Mesendoderm (in vitro differentiated cells): ENCODE results near the gene LYRM7.

Source experiments
- DNase-seq: peaks from one replicate; pipeline ENCODE4 v3.0.0; 2013
- H2AK5ac ChIP-seq: 2 replicates; pipeline ENCODE4 v1.6.1; 2013; ENCODE audit warnings: low read length, inconsistent platforms
- H2BK120ac ChIP-seq: 2 replicates; pipeline ENCODE4 v1.6.1; 2013; ENCODE audit warnings: low read depth, mild to moderate bottlenecking, low read length, moderate library complexity, mixed read lengths
- H2BK15ac ChIP-seq: replicated peaks from 2 replicates; pipeline ENCODE4 v1.6.1; 2013; ENCODE audit warnings: low read depth, mild to moderate bottlenecking, moderate library complexity
- H2BK5ac ChIP-seq: 2 replicates; pipeline ENCODE4 v1.6.1; 2013; ENCODE audit warnings: low read length, inconsistent platforms
- H3K18ac ChIP-seq: 2 replicates; pipeline ENCODE4 v1.6.1; 2013; ENCODE audit warnings: mild to moderate bottlenecking, low read length, mixed read lengths
- H3K23ac ChIP-seq: one replicate; pipeline ENCODE4 v1.6.1; 2013; ENCODE audit warnings: low read length
- H3K27ac ChIP-seq: 2 replicates; pipeline ENCODE4 v1.5.1; 2013; ENCODE audit warnings: low read depth, mild to moderate bottlenecking, inconsistent platforms, low read length, moderate library complexity
- H3K27me3 ChIP-seq: 2 replicates; pipeline ENCODE4 v1.6.1; 2013; ENCODE audit warnings: low read length, control low read depth, mild to moderate bottlenecking, inconsistent platforms; ENCODE audit not compliant: insufficient read depth, poor library complexity
- H3K36me3 ChIP-seq: 2 replicates; pipeline ENCODE4 v1.6.1; 2013; ENCODE audit warnings: low read length, inconsistent platforms; ENCODE audit not compliant: control insufficient read depth, insufficient read depth
- H3K4ac ChIP-seq: one replicate; pipeline ENCODE4 v1.6.1; 2013; ENCODE audit warnings: low read depth, mild to moderate bottlenecking, low read length, moderate library complexity
- H3K4me1 ChIP-seq: 2 replicates; pipeline ENCODE4 v1.6.1; 2013; ENCODE audit warnings: low read depth, low read length, inconsistent platforms; ENCODE audit not compliant: control insufficient read depth
- H3K4me2 ChIP-seq: 2 replicates; pipeline ENCODE4 v1.6.1; 2013; ENCODE audit warnings: low read length
- H3K4me3 ChIP-seq: 2 replicates; pipeline ENCODE4 v1.5.1; 2013; ENCODE audit warnings: mild to moderate bottlenecking, low read length
- H3K56ac ChIP-seq: one replicate; pipeline ENCODE4 v1.6.1; 2013; ENCODE audit warnings: low read length
- H3K79me1 ChIP-seq: 2 replicates; pipeline ENCODE4 v1.6.1; 2013; ENCODE audit warnings: low read length, inconsistent platforms
- H3K79me2 ChIP-seq: 2 replicates; pipeline ENCODE4 v1.6.1; 2013; ENCODE audit warnings: mild to moderate bottlenecking, low read length; ENCODE audit not compliant: control insufficient read depth, insufficient read depth
- H3K9ac ChIP-seq: 2 replicates; pipeline ENCODE4 v1.6.1; 2013; ENCODE audit warnings: low read length, inconsistent platforms
- H4K5ac ChIP-seq: one replicate; pipeline ENCODE4 v1.6.1; 2013; ENCODE audit warnings: low read length
- H4K8ac ChIP-seq: one replicate; pipeline ENCODE4 v1.6.1; 2013; ENCODE audit warnings: low read depth, mild to moderate bottlenecking, control low read depth, low read length, moderate library complexity
- WGBS: extraction: QIAGEN DNeasy Blood & Tissue Kit; methylation state at CpG from one replicate; pipeline ENCODE4 v1.1.7; 2013; ENCODE audit warnings: low lambda C conversion rate, missing lambda C conversion rate; ENCODE audit not compliant: insufficient coverage; ENCODE audit errors: extremely low coverage; 5-methylcytosine and 5-hydroxymethylcytosine counted together

The LYRM7 gene

DNA sequence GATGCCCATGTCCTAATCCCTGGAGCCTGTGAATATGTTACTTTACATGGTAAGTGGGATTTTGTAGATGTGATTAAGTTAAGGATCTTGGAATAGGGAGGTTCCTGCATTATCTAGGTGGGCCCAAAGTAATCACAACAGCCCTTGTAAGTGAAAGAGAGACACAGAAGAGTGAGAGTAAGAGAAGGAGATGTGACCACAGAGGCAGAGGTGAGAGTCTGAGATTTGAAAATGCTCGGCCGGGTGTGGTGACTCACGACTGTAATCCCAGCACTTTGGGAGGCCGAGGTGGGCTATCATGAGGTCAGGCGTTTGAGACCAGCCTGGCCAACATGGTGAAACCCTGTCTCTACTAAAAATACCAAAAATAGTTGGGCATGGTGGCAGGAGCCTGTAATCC lies 3.1 kb upstream of the LYRM7 start:
- Histone ChIP-seq H3K27ac (no peak overlapping the region), H3K9ac (no peak overlapping the region), H2AK5ac (no peak overlapping the region), H3K4me3 (no peak overlapping the region), H3K36me3 (no peaks in the 10 kb centered on the region), H3K56ac (no peak overlapping the region), H3K23ac (no peak overlapping the region), H4K5ac (no peak overlapping the region), H2BK120ac (no peak overlapping the region), H4K8ac (no peak overlapping the region), H3K4me2 (no peak overlapping the region), H3K79me2 (peaks cover 13% of the 10 kb centered on the region), H2BK15ac (no peak overlapping the region), H3K4me1 (peaks cover 5% of the 10 kb centered on the region), H3K4ac (no peak overlapping the region), H3K18ac (no peak overlapping the region), H2BK5ac (no peak overlapping the region), H3K79me1 (no peaks in the 10 kb centered on the region), H3K27me3 (no peaks in the 10 kb centered on the region)
- WGBS: no CpG with 5 or more reads among the region's 5 CpGs
- no peak for DNase-seq

DNA sequence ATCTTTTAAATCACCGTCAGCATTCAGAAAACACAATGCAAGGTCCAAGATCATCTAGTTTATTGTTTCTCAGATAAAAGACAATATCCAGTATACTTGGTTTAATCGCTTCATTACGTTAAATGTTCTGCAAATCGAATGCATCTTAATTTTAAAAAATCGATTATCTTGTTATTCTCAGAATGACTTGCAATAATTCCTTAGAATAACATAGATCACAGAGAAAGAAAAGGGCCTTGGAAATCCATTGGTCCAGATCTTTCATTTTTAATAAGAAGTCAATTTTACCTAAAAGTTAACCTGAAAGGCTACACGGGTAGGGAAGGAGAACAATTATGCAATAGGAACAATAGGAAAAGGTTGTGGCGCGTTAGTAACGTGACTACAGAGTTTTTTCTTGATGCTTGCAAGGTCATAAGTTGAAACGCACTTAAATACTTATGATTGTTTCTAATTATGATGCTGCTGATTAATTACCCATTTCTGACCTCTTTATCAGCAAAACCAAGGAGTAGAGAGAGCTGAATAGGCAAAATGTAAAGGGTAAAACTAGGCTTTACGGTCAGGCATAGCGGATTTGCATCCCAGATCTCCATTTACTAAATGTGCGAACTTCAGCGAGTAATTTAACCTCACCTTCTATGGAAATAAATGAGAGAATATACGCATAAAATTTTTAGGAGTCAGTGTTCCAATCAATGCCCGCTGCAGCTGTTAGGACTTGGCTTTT lies 769 bp upstream of the LYRM7 start:
- no peak overlapping the region for H3K18ac ChIP-seq
- no peak overlapping the region for H4K8ac ChIP-seq
- peak overlapping the region; percentile 91 for H3K9ac ChIP-seq
- H3K27ac ChIP-seq: no peak overlapping the region
- no peaks in the 10 kb centered on the region for H3K36me3 ChIP-seq
- H3K23ac ChIP-seq: peak overlapping the region; percentile 24
- no peak overlapping the region for H2BK120ac ChIP-seq
- H3K79me2 ChIP-seq: no peaks in the 10 kb centered on the region
- H3K56ac ChIP-seq: peak overlapping the region; percentile 90
- H2BK15ac ChIP-seq: no peak overlapping the region
- H2AK5ac ChIP-seq: peak overlapping the region; percentile 65
- no peak for DNase-seq
- no peak overlapping the region for H3K4ac ChIP-seq
- peak overlapping the region; percentile 86 for H3K4me3 ChIP-seq
- H3K79me1 ChIP-seq: no peaks in the 10 kb centered on the region
- H3K27me3 ChIP-seq: no peaks in the 10 kb centered on the region
- 100% methylated on average over 2 of the region's 16 CpGs for WGBS
- no peak overlapping the region for H2BK5ac ChIP-seq
- H3K4me1 ChIP-seq: peaks cover 5% of the 10 kb centered on the region
- H4K5ac ChIP-seq: peak overlapping the region; percentile 97
- peak overlapping the region; percentile 93 for H3K4me2 ChIP-seq

DNA sequence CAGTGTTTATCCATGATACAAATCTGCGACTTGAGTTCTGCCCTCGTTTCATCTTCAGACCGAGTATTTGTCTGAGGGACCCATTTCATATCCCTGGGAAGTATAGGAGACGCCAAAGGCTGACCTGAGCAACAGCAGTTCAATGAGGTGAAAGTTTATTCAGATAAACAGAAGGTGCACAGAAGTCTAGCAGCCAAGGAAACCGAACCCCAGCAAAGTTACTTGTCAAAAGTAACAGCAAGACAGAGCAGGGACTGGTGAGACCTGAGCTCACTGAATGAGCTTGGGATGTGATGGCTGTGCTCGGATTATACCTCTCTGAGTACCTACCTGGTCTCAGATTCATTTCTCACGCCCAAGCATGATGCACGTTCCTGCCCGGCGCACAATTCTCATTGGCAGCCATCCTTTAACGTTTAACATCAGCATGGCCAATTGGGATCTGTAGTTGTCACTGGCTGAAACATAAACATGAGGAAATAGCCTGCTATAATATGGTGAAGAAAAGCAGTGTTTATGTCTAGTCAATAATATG lies 599 bp downstream of the LYRM7 start:
- Histone ChIP-seq H2BK120ac (no peak overlapping the region), H3K79me2 (no peaks in the 10 kb centered on the region), H3K18ac (no peak overlapping the region), H3K4me2 (peak overlapping the region; percentile 56), H2BK5ac (no peak overlapping the region), H3K4ac (peak overlapping the region; percentile 27), H3K9ac (peak overlapping the region; percentile 84), H3K36me3 (no peaks in the 10 kb centered on the region), H2AK5ac (no peak overlapping the region), H2BK15ac (no peak overlapping the region), H3K27me3 (no peaks in the 10 kb centered on the region), H3K27ac (no peak overlapping the region), H3K4me3 (peak overlapping the region; percentile 76), H3K56ac (peak overlapping the region; percentile 87), H4K8ac (no peak overlapping the region), H3K79me1 (no peaks in the 10 kb centered on the region), H4K5ac (peak overlapping the region; percentile 29), H3K4me1 (peaks cover 5% of the 10 kb centered on the region), H3K23ac (no peak overlapping the region)
- WGBS: no CpG with 5 or more reads among the region's 11 CpGs
- DNase-seq: peak; percentile 8

- no peak for DNase-seq
- no peak overlapping the region for H3K56ac ChIP-seq
- no peaks in the 10 kb centered on the region for H3K79me1 ChIP-seq
These were observed 9.7 kb downstream of the LYRM7 start for GRCh38 chr5:131180407-131180806.

DNA sequence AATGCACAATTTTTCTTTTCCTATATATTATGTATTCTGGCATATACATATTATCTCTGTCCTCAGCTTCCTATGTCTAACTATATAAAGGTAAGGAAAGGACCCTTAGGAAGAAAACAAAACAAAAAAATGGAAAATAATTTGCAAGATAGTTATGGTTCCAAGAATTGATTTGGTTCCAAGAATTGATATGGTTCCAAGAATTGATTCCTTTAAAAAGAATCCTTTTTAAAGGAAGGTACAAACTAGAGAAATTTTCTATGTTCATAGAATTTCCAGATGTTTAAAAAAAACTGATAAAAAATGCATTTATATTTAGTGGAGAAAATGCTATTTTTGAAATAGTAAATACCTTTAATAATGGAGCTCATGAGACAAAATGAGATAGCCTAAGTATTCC lies 12.1 kb downstream of the LYRM7 start:
- Histone ChIP-seq H3K4me1 (no peaks in the 10 kb centered on the region), H2BK5ac (no peak overlapping the region), H4K5ac (no peak overlapping the region), H3K4me3 (no peak overlapping the region), H3K9ac (no peak overlapping the region), H3K18ac (no peak overlapping the region), H3K79me2 (no peaks in the 10 kb centered on the region), H3K4ac (no peak overlapping the region), H4K8ac (no peak overlapping the region), H3K36me3 (no peaks in the 10 kb centered on the region), H3K23ac (no peak overlapping the region), H3K79me1 (no peaks in the 10 kb centered on the region), H3K27me3 (no peaks in the 10 kb centered on the region), H2BK15ac (no peak overlapping the region), H3K27ac (no peak overlapping the region), H3K4me2 (no peak overlapping the region), H2BK120ac (no peak overlapping the region), H3K56ac (no peak overlapping the region), H2AK5ac (no peak overlapping the region)
- no peak for DNase-seq

More at GRCh38 chr5:131180407-131180806, 9.7 kb downstream of the LYRM7 start:
- Histone ChIP-seq H2AK5ac (no peak overlapping the region), H2BK5ac (no peak overlapping the region), H3K23ac (no peak overlapping the region), H3K4me2 (no peak overlapping the region), H3K4me1 (no peaks in the 10 kb centered on the region), H2BK120ac (no peak overlapping the region), H3K27ac (no peak overlapping the region), H3K9ac (no peak overlapping the region), H3K18ac (no peak overlapping the region), H4K5ac (no peak overlapping the region), H3K36me3 (no peaks in the 10 kb centered on the region), H3K4me3 (no peak overlapping the region), H3K79me2 (no peaks in the 10 kb centered on the region), H3K4ac (no peak overlapping the region), H3K27me3 (no peaks in the 10 kb centered on the region), H4K8ac (no peak overlapping the region), H2BK15ac (no peak overlapping the region)

DNA sequence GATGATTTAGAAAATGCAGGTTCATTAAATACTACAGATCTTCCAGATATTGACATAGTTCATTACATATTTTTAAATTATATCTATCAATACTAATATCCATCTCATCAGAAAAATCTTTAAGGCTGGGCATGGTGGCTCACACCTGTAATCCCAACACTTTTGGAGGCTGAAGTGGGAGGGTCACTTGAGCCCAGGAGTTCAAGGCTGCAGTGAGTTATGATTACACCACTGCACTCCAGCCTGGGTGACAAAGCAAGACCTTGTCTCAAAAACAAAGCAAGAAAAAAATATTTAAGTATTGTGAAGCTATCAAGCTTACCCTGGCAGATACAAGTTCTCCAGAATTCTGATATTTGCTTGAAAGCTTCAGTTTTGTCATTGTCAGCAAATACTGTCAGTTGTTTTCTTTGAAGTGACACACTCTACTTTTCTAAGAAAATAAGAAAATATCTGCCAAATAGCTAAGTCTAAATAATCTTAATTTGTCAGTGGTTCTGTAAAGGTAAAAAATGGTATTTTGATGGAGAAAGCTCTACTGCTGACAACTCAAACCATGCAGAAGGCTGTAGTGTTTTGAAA lies 14.9 kb downstream of the LYRM7 start:
- no peaks in the 10 kb centered on the region for H3K27me3 ChIP-seq
- no peak overlapping the region for H3K18ac ChIP-seq
- no peaks in the 10 kb centered on the region for H3K4me1 ChIP-seq
- no peak overlapping the region for H2BK15ac ChIP-seq
- H2AK5ac ChIP-seq: no peak overlapping the region
- no peak overlapping the region for H3K4me2 ChIP-seq
- no peaks in the 10 kb centered on the region for H3K36me3 ChIP-seq
- H4K5ac ChIP-seq: no peak overlapping the region
- no peak for DNase-seq
- no peak overlapping the region for H3K56ac ChIP-seq
- no peak overlapping the region for H3K9ac ChIP-seq
- H2BK5ac ChIP-seq: no peak overlapping the region
- H3K4ac ChIP-seq: no peak overlapping the region
- no peak overlapping the region for H4K8ac ChIP-seq
- H3K79me1 ChIP-seq: no peaks in the 10 kb centered on the region
- no peak overlapping the region for H3K4me3 ChIP-seq
- H3K27ac ChIP-seq: no peak overlapping the region
- no peak overlapping the region for H3K23ac ChIP-seq
- H2BK120ac ChIP-seq: no peak overlapping the region
- H3K79me2 ChIP-seq: no peaks in the 10 kb centered on the region
